GM21447 (cell line): ENCODE measurements around the gene PDK2.
A peak's percentile ranks its signal among the peaks of the same experiment; 100 is the strongest.

Experiments
- ATAC-seq: cut with Tn5 transposase; IDR thresholded peaks from one replicate; pipeline ENCODE4 v1.9.1; 2021; ENCODE audit not compliant: unreplicated experiment

Gene PDK2

GRCh38 chr17:50148226-50149090 lies 53.3 kb downstream of the PDK2 start:
- peak; percentile 46 for ATAC-seq

- ATAC-seq: no peak
These were observed 53.9 kb downstream of the PDK2 start for GRCh38 chr17:50149091-50149416.

GRCh38 chr17:50149417-50150353 lies 54.5 kb downstream of the PDK2 start:
- ATAC-seq: no peak

GRCh38 chr17:50150354-50151040 lies 55.3 kb downstream of the PDK2 start, which contains the start of gene PPP1R9B:
PPP1R9B (minus strand) TSS chr17:50150677; CDS start chr17:50150513, 164 bp downstream.
- no peak for ATAC-seq

GRCh38 chr17:50151041-50151936 lies 56.1 kb downstream of the PDK2 start:
- ATAC-seq: peak; percentile 27

- ATAC-seq: no peak
These were observed 56.9 kb downstream of the PDK2 start for GRCh38 chr17:50151937-50152547.

- ATAC-seq: no peak
These were observed 57.6 kb downstream of the PDK2 start for GRCh38 chr17:50152736-50153135.

GRCh38 chr17:50153650-50154575 lies 58.8 kb downstream of the PDK2 start:
- no peak for ATAC-seq

- peak; percentile 33 for ATAC-seq
These were observed 59.5 kb downstream of the PDK2 start for GRCh38 chr17:50154604-50155003.

- no peak for ATAC-seq
These were observed 60.1 kb downstream of the PDK2 start for GRCh38 chr17:50155115-50155819.

- ATAC-seq: no peak
These were observed 62.7 kb downstream of the PDK2 start for GRCh38 chr17:50157891-50158290.

- peak; percentile 82 for ATAC-seq
These were observed 66.1 kb downstream of the PDK2 start for GRCh38 chr17:50161023-50161910.
